ENCODE measurements around the gene ITIH2.
"Not testable (repeated sequence)": the region's sequence is repeated elsewhere in the genome, so short reads cannot be mapped to it uniquely, and the experiment has no call there.

DNA sequence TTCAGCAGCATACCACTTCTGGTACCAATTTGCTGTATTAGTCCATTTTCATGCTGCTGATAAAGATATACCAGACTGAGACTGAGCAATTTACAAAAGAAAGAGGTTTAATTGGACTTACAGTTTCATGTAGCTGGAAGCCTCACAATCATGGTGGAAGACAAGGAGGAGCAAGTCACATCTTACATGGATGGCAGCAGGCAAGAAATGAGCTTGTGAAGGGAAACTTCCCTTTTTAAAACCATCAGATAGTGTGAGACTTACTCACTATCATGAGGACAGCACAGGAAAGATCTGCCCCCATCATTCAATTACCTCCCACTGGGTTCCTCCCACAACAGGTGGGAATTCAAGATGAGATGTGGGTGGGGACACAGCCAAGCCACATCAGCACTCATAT is 9.9 kb upstream of the ITIH2 start:
- TF ChIP-seq POLR2AphosphoS5, EP300 (IDR thresholded peaks at IDR 0.05): not testable (repeated sequence)
- TF ChIP-seq, protein P1, sequence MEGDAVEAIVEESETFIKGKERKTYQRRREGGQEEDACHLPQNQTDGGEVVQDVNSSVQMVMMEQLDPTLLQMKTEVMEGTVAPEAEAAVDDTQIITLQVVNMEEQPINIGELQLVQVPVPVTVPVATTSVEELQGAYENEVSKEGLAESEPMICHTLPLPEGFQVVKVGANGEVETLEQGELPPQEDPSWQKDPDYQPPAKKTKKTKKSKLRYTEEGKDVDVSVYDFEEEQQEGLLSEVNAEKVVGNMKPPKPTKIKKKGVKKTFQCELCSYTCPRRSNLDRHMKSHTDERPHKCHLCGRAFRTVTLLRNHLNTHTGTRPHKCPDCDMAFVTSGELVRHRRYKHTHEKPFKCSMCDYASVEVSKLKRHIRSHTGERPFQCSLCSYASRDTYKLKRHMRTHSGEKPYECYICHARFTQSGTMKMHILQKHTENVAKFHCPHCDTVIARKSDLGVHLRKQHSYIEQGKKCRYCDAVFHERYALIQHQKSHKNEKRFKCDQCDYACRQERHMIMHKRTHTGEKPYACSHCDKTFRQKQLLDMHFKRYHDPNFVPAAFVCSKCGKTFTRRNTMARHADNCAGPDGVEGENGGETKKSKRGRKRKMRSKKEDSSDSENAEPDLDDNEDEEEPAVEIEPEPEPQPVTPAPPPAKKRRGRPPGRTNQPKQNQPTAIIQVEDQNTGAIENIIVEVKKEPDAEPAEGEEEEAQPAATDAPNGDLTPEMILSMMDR (IDR thresholded peaks at IDR 0.05), result not testable (repeated sequence)

Data from sigmoid colon (tissue), 4 donors.